GM13977 (cell line): ENCODE data around the gene ABHD1.

Experiments used
- DNase-seq: peaks from one replicate; pipeline ENCODE4 v3.0.0; 2012; ENCODE audit warnings: low spot score
- in situ Hi-C: fragments of 300-500 bp; cut with MboI; formaldehyde crosslinking; loops from one replicate; pipeline ENCODE4 v1.12.0; 2022; ENCODE audit warnings: low sequenced_read_pairs, low pct_unique_long_range_greater_than_20kb, mixed read lengths, inconsistent platforms; ENCODE audit not compliant: unreplicated experiment
- TF ChIP-seq, protein P1 (sequence below): IDR thresholded peaks from 2 replicates; pipeline ENCODE4 v1.5.1; 2012; ENCODE audit warnings: mild to moderate bottlenecking, control low read depth; ENCODE audit not compliant: insufficient read depth; ENCODE audit errors: extremely low read depth, missing control alignments

ABHD1 gene

GRCh38 chr2:27150639-27151230 lies 27.1 kb downstream of the ABHD1 start:
- DNase-seq = no peak
- in situ Hi-C loops = no loop called here

GRCh38 chr2:27152102-27152795 lies 28.6 kb downstream of the ABHD1 start:
- DNase-seq = no peak
- in situ Hi-C loops = no loop called here
- TF ChIP-seq, protein P1, sequence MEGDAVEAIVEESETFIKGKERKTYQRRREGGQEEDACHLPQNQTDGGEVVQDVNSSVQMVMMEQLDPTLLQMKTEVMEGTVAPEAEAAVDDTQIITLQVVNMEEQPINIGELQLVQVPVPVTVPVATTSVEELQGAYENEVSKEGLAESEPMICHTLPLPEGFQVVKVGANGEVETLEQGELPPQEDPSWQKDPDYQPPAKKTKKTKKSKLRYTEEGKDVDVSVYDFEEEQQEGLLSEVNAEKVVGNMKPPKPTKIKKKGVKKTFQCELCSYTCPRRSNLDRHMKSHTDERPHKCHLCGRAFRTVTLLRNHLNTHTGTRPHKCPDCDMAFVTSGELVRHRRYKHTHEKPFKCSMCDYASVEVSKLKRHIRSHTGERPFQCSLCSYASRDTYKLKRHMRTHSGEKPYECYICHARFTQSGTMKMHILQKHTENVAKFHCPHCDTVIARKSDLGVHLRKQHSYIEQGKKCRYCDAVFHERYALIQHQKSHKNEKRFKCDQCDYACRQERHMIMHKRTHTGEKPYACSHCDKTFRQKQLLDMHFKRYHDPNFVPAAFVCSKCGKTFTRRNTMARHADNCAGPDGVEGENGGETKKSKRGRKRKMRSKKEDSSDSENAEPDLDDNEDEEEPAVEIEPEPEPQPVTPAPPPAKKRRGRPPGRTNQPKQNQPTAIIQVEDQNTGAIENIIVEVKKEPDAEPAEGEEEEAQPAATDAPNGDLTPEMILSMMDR = no peak

More at GRCh38 chr2:27150639-27151230, 27.1 kb downstream of the ABHD1 start:
- TF ChIP-seq, protein P1 = no peak

DNA sequence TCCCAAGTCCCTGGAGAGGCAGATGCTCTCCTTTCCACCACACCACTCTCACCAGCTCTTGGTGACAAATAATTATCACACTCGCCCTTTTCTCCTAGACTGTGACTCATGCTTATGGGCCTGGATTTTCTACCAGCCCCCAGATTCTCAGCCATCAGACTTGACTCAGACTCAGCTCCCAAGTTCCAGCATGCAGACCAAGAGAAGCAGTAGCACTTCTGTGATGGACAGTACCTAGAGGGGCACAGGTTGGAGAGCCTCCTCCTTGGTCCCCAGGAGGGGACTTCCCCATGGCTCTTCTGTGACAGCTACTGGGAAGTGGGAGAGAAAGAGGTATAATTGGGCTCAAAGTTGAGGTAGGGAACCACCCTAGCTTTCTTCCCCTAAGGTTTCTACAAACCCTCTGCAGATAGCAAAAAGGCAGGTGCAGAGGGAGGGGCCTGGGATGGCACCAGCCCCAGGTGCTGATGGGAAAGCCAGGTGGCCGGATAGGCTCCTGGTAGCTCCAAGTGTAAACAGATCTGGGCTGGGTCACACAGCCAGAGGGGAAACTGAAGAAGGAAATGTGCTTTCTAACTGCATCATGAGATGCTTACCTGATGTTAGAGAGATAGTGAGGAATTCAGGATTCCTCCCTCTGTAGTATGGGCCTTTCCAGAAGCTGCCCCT lies 29.3 kb downstream of the ABHD1 start:
- in situ Hi-C loops = no loop called here
- DNase-seq = no peak
- TF ChIP-seq, protein P1 = no peak

DNA sequence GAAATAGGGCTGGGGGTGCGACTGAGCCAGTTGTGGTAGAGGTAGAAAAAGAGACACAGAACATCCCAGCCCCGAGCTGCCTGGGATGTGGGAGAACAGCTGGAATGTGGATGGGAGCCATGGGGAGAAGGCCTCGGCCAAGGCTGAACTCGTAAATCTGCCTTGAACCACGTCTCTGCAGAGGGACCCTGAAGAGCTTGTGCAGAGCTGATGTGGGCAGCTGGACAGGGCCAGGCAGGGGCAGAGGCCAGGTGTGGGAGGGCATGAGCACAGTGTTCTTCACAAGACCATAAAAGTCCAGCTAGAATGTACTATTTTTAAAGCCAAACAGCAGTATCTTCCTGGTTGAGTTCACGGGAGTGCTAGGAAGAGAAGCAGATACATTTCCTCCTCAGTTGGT lies 30.9 kb downstream of the ABHD1 start:
- TF ChIP-seq, protein P1 = no peak
- in situ Hi-C loops = no loop called here
- DNase-seq = no peak

DNA sequence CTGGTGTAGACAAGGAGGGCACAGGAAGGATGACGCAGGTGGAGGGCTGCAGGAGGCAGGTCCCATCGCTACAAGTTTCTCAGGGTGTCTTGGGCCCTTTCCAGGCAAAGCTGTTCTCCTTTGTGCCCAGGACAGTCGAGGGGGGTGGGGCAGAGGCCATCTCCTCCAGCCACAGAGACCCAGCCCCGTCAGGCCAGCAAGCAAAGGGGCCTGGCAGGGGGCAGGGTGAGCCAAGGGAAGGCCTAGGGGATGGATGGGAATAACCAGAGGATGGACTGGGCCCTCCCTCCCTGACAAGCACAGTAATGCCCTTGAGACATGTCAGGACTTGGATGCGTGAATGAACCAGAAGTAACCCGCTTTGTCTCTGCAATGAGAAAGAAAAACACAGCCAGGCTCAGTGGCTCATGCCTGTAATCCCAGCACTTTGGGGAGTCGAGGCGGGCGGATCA lies 31.5 kb downstream of the ABHD1 start:
- TF ChIP-seq, protein P1 = no peak
- DNase-seq = no peak
- in situ Hi-C loops = no loop called here

DNA sequence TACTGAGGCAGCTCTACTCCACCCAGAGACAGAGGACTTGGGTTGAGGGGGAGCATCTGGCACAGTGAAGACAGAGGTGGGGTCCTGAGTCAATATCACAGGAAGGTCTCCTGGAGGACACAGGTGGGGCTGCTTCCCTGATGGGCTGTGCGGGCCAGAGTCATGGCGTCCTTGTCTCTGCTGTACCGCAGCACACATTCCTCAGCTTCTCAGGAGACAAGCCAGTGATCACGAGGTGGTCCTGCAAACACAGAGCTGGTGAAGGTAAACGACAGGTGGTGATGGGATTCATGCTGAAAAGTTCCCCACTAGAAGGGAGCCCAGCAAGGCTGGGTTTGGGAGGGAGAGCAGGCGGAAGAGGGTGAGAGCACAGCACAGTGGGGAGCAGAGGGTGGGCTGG lies 34.9 kb downstream of the ABHD1 start:
- TF ChIP-seq, protein P1 = no peak
- no peak for DNase-seq
- in situ Hi-C loops = no loop called here
